Neuron (in vitro differentiated cells): Measurements from ENCODE around the gene ROPN1B.
"Not testable (repeated sequence)": the region's sequence is repeated elsewhere in the genome, so short reads cannot be mapped to it uniquely, and the experiment has no call there.

ENCODE experiments used
- H2AFZ ChIP-seq: one replicate; pipeline ENCODE4 v1.6.1; 2013; ENCODE audit warnings: low read depth, mild to moderate bottlenecking, inconsistent platforms, low read length, moderate library complexity
- H3K27me3 ChIP-seq: one replicate; pipeline ENCODE4 v1.6.1; 2013; ENCODE audit warnings: low read length; ENCODE audit not compliant: insufficient read depth
- H3K36me3 ChIP-seq: one replicate; pipeline ENCODE4 v1.6.1; 2013; ENCODE audit warnings: low read length; ENCODE audit not compliant: insufficient read depth
- H3K4me1 ChIP-seq: one replicate; pipeline ENCODE4 v1.6.1; 2013; ENCODE audit warnings: low read length; ENCODE audit not compliant: insufficient read depth
- H3K4me3 ChIP-seq: 2 replicates; pipeline ENCODE4 v1.5.1; 2013; ENCODE audit warnings: mild to moderate bottlenecking, low read length, moderate library complexity
- H3K9me3 ChIP-seq: one replicate; pipeline ENCODE4 v1.6.1; 2013; ENCODE audit warnings: low read length

The ROPN1B gene

DNA sequence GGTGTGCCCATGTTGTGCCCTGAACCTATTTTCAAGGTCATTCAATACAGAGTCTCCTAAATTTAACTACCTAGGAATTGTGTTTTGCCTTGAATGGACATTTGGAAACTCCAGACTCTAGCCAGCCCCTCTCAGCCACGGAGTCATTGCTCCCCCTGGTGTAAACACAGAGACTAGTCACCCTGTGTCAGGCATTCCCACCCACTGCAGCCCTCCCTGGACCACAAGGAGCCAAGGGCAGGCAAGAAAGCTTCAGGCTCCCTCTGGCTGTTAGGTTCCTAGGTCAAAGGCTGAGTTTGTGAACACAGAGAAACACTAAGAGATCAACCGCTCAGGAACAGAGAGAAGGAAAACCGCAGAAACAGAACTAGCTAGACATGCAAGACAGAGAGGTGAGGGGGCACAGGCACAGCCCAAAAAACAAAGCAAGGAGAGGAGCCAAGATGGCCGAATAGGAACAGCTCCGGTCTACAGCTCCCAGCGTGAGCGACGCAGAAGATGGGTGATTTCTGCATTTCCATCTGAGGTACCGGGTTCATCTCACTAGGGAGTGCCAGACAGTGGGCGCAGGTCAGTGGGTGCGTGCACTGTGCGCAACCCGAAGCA, 32.7 kb upstream of the ROPN1B start:
- H3K9me3 ChIP-seq, H3K36me3 ChIP-seq, H2AFZ ChIP-seq, H3K4me3 ChIP-seq, H3K27me3 ChIP-seq, H3K4me1 ChIP-seq: not testable (repeated sequence)

DNA sequence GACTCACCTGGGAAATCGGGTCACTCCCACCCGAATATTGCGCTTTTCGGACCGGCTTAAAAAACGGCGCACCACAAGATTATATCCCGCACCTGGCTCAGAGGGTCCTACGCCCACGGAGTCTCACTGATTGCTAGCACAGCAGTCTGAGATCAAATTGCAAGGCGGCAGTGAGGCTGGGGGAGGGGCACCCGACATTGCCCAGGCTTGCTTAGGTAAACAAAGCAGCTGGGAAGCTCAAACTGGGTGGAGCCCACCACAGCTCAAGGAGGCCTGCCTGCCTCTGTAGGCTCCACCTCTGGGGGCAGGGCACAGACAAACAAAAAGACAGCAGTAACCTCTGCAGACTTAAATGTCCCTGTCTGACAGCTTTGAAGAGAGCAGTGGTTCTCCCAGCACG, 32.1 kb upstream of the ROPN1B start:
- H3K4me1 ChIP-seq, H3K27me3 ChIP-seq, H3K4me3 ChIP-seq, H3K36me3 ChIP-seq, H3K9me3 ChIP-seq, H2AFZ ChIP-seq: not testable (repeated sequence)

DNA sequence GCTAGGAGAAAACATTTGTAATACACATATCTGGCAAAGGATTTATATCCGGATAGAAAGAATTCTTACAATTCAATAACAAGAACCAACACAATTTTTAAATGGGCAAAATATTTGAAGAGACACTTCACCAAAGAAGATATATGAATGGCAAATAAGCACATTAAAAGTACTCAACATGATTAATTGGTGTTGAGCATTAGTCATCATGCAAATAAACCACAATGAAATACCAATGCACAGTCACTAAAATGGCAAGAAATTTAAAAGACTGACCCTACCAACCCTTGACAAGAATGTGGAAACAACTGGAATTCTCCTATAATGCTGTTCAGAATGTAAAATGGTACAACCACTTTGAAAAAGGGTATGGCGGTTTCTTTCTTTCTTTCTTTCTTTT, 21.2 kb upstream of the ROPN1B start:
- not testable (repeated sequence) for H3K9me3 ChIP-seq, H3K36me3 ChIP-seq, H3K27me3 ChIP-seq, H3K4me3 ChIP-seq, H2AFZ ChIP-seq, H3K4me1 ChIP-seq

DNA sequence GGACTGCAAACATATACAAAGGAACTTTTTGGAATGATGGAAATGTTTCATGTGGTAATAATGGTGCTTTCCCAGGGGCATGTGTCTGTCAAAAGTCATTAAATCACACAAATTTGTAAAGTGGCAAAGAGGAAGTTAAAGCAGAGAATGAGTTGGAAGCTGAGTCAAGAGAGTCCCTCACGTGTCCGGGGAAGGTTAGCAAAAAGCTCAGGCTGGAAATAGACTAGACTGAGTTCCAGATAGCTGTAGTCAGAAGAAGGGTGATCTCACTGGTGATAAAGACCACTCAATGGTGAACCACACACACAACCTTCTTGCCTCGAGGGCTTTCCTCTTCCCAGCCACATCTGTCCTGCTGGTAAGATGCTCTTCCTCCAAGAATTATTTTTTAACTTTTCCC, 20.1 kb upstream of the ROPN1B start:
- not testable (repeated sequence) for H3K36me3 ChIP-seq, H3K4me3 ChIP-seq, H3K27me3 ChIP-seq, H2AFZ ChIP-seq, H3K9me3 ChIP-seq, H3K4me1 ChIP-seq

DNA sequence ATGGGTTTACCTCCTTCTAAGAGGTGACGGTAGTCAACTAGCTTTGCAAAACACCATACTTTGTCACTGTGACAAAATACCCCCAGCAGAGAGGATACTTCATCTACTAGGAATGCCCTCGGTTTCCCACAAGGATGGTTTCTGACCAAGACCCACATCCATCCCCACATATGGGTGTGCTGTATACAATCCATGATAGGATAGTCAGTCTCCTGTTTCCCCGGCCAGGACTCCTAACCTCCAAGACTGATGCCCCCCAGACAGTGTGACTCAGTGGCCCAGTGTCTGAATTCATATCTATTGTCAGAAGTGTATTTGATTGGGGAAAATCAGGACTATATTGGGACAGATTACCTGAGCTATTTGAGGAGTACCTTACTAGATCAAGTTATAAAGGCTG, 17.8 kb upstream of the ROPN1B start:
- not testable (repeated sequence) for H3K36me3 ChIP-seq, H3K4me1 ChIP-seq, H3K4me3 ChIP-seq, H3K9me3 ChIP-seq, H2AFZ ChIP-seq, H3K27me3 ChIP-seq

DNA sequence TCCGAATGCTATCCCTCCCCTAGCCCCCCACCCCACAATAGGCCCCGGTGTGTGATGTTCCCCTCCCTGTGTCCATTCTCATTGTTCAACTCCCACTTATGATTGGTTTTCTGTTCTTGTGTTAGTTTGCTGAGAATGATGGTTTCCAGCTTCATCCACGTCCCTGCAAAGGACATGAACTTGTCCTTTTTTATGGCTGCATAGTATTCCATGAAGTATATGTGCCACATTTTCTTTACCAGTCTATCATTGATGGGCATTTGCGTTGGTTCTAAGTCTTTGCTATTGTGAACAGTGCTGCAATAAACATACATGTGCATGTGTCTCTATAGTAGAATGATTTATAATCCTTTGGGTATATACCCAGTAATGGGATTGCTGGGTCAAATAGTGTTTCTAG, 12.0 kb upstream of the ROPN1B start:
- H3K9me3 ChIP-seq, H3K27me3 ChIP-seq, H3K4me1 ChIP-seq, H2AFZ ChIP-seq, H3K4me3 ChIP-seq, H3K36me3 ChIP-seq: not testable (repeated sequence)

DNA sequence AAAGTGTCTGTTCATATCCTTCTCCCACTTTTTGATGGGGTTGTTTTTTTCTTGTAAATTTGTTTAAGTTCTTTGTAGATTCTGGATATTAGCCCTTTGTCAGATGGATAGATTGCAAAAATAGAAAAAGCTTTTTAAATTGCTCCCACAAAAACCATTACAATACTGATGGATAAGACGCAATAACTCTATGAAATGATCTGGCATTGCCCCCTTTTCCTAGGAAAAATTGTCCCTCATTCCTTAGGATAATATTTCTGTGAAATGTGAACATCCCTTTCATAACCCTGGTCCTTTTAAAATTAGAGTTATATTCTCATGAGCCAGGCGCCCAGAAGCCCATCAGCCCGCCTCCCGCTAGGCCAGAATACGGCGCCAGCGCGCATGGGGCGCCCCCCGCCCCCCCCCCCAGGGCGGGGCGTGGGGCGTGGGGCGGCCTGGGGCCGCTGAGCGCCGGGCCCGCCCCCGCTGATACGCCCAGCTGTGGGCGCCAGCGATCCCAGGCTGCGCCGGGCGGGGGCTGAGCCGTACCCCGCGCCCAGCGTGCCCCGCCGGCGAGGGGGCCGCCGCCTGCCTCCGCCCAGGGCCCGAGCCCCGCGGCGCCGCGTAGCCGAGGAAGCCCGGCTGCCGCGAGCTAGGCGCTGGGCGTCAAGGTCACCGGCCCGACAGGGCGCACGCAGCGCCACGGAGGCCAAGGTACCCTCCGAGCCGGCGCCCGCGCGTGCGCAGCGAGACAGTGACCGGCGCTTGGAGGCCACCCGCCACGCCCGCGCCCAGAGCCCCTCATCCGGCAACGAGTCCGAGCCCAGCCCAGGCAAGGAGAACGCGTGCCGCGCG, 11.1 kb upstream of the ROPN1B start:
- no peak overlapping the region for H3K4me3 ChIP-seq
- H3K27me3 ChIP-seq = peaks cover 5% of the 10 kb centered on the region
- H3K4me1 ChIP-seq = no peaks in the 10 kb centered on the region
- no peaks in the 10 kb centered on the region for H3K36me3 ChIP-seq
- H2AFZ ChIP-seq = no peak overlapping the region
- peaks cover 7% of the 10 kb centered on the region for H3K9me3 ChIP-seq

DNA sequence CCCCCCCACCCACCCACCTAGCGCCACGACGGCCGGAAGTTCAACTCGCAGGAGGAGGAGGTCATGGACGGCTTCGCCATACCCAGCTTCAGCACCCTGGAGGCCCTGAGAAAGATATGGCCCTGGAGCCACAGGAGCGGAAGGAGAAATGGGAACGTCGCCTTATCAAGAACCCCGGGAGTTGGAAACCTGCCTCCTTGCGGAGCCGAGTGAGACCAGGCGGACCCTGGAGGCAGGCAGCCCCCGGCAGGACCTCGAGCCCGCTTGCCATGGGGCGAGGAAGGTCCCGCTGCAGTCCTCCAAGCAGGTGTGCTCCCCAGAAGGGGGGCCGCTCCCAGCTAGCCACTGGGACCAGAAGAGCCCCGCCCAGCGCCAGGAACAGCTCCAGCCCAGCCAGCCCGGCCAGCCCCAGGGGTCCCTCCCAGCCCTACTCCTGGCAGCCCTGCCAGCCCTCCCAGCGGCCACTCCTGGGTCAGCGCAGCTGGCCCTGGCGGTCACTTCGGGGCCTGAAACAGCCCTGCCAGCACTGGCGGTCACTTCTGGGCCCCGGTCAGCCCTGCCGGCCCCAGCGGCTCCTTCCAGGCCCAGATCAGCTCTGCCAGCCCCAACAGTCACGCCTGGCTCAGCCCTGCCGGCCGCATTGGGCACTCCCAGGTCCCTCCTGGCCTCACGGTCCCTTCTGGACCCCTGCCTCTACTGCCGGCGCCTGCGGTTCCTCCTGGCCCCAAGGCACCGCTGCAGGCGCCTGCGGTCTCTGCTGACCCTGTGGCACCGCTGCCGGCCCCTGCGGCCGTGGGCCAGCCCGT, 10.3 kb upstream of the ROPN1B start:
- H3K36me3 ChIP-seq = no peaks in the 10 kb centered on the region
- H2AFZ ChIP-seq = no peak overlapping the region
- H3K9me3 ChIP-seq = peaks cover 7% of the 10 kb centered on the region
- no peak overlapping the region for H3K4me3 ChIP-seq
- H3K27me3 ChIP-seq = peaks cover 5% of the 10 kb centered on the region
- H3K4me1 ChIP-seq = no peaks in the 10 kb centered on the region

DNA sequence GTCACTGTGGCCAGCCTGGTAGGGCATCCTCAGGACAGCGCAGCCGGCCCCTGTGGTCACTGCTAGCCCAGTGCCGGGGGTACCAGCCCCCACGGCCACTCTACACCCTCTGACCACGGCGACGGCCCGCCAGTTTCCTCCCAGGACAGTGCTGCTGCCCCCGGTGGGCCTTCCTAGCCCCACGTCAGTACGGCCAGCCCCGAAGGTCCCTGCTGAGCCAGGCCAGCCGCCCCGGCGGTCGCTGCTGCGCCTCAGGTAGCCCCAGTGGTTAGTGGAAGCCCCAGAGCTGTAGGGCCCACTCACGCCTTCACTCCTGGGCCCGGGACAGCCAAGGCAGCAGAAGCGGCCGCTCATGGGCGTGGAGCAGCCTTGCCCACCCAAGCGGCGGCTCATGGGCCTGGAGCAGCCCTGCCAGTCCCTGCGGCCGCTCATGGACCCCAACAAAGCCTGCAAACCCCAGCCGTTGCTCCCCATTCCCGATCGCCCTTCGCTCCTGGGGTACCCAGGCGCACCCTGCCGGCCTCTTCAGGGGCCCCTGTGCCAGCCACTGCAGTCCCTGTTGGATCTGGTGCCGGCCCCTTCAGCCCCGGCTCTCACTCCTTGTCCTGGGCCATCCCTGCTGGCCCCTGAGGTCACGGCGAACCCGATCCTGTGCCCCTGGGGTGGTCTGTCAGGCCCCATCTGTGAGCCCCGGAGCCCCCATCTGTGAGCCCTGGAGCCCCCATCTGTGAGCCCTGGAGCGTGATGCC, 9.5 kb upstream of the ROPN1B start:
- no peaks in the 10 kb centered on the region for H3K4me1 ChIP-seq
- H3K4me3 ChIP-seq = no peak overlapping the region
- H2AFZ ChIP-seq = no peak overlapping the region
- peaks cover 7% of the 10 kb centered on the region for H3K9me3 ChIP-seq
- H3K36me3 ChIP-seq = no peaks in the 10 kb centered on the region
- peaks cover 5% of the 10 kb centered on the region for H3K27me3 ChIP-seq

DNA sequence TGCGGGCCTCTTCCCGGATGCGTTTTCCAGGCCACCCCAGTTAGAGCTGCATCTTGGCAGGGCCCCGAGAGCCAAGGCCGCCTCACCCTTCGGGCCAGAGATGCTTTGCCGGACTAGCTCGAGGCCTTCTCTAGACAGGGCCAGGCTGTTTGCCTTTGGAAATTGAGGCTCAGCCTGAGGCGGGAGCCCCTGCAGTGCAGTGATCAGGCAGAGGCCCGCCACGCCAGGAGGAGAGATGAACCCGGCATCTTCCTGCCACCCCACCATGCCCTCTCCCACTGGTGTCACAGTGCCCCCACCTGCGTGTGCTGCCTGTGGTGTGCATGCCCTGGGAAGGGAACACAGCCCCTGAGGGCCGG, 8.9 kb upstream of the ROPN1B start:
- Histone ChIP-seq H3K27me3 (peaks cover 5% of the 10 kb centered on the region), H3K4me3 (no peak overlapping the region), H2AFZ (no peak overlapping the region), H3K4me1 (no peaks in the 10 kb centered on the region), H3K36me3 (no peaks in the 10 kb centered on the region), H3K9me3 (peaks cover 7% of the 10 kb centered on the region)

DNA sequence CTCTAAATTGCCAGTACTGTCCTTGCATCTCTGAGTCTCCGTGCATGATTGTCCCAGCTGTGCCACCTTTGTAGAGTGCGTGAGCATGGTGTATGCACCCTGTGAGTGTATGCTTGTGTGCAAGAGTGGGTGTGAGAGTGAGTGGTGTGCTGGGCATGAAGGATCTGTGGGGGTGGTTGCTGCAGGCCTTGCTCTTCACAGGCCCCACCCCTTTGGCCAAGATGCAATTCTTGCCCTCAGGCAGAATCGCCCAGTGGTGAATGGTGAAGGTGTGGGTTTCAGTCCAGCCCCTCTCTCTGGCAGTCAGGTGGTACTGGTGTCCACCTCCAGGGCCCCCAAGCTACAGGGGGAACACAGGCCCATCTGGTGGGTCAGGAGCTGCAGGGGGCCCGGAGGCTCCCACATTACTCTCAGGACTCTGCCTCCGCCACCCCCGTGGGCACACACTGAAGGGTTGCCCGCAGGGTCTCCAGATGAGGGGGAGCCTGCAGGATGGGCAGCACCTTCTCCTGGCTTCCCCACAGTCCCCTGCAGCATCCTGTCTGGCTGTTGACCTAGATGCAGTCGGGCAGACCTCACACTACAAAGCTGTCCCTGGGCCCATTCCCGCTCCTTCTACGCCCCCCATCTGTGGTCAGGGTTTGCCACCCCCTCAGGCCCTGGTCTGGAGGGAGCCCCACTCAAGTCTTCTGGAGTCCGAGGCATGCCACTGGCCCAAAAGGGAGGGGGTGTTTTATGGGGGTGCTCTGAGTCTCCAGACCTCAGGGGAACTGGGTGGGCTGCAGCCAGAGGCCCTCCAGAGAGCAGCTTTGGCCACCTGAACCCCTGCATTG, 8.3 kb upstream of the ROPN1B start:
- Histone ChIP-seq H3K9me3 (peaks cover 7% of the 10 kb centered on the region), H3K4me3 (no peak overlapping the region), H3K27me3 (peaks cover 6% of the 10 kb centered on the region), H2AFZ (no peak overlapping the region), H3K36me3 (no peaks in the 10 kb centered on the region), H3K4me1 (no peaks in the 10 kb centered on the region)

DNA sequence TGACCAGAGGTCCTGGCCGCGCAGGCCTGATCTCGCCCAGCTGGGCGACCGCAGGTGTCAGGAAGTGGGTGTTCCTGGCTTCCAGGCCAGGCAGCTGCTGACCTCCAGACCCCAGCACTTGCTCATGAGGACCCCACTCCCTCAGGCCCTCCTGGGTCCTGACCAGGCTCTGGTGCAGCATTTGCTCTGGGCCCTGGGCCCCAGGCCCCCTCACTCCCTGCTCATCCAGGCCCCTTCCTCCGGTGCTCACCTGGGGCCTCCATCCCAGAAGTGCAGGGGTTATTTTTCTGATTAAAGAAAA, 7.7 kb upstream of the ROPN1B start:
- H3K9me3 ChIP-seq = peaks cover 7% of the 10 kb centered on the region
- H3K36me3 ChIP-seq = no peaks in the 10 kb centered on the region
- no peak overlapping the region for H3K4me3 ChIP-seq
- H3K4me1 ChIP-seq = no peaks in the 10 kb centered on the region
- peaks cover 9% of the 10 kb centered on the region for H3K27me3 ChIP-seq
- H2AFZ ChIP-seq = no peak overlapping the region
